HG03196 (cell line): ENCODE results near the gene GTF3C4.
"Not testable (repeated sequence)": the region's sequence is repeated elsewhere in the genome, so short reads cannot be mapped to it uniquely, and the experiment has no call there.

Source experiments
- ATAC-seq: cut with Tn5 transposase; IDR thresholded peaks from one replicate; pipeline ENCODE4 v1.9.1; 2021; ENCODE audit not compliant: unreplicated experiment

GTF3C4 gene

DNA sequence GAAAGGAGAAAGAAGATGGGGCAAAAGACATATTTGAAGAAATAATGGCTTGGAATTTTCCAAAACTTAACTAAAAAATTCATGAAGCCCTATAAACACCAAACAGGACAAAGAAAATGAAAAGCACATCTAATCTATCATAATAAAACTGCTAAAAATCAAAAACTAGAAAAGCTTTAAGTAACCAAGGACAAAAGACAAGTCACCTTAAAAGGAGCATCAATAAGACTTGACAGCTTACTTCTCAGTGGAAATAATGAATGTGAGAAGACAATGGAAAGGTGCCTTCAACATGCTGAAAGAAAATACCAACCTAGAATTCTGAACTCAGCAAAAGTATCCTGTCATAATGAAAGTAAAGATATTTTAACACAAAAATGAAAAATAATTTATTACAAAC, 27.0 kb downstream of the GTF3C4 start:
- no peak for ATAC-seq

- no peak for ATAC-seq
These were observed 28.7 kb downstream of the GTF3C4 start for GRCh38 chr9:132698989-132699388.

- no peak for ATAC-seq
These were observed 29.7 kb downstream of the GTF3C4 start for GRCh38 chr9:132699956-132700355.

- no peak for ATAC-seq
These were observed 32.0 kb downstream of the GTF3C4 start for GRCh38 chr9:132702254-132702653.

- ATAC-seq: no peak
These were observed 33.1 kb downstream of the GTF3C4 start for GRCh38 chr9:132703336-132703735.

GRCh38 chr9:132708239-132708638, 38.0 kb downstream of the GTF3C4 start:
- no peak for ATAC-seq

DNA sequence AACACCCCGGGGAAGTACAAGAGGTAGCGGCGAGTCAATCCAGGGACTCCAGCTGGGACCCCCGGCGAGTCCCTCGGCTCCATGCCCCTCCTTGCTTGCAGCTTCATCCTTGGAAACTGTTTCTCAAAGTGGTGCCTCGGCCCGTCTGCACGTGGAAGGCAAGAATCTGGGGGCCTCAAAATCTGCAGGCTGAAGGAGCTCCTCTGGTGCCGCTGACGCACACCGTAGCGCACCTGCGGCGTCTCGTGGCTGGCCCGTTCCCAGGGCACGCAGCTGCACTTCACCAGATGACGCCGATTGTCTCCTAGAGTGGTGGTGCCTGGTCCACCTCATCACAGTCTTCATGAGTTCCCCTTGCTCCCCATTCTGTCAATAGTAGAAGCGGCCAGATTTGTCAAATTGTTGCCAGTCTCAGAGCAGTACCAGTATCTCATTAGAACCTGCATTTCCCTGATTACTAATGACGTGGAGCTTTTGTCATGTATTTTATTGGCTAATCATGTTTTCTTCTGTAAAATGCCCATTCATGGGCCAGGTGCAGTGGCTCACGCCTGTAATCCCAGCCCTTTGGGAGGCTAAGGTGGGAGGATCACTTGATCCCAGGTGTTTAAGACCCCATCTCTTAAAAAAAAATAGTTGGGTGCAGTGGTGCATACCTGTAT, 38.6 kb downstream of the GTF3C4 start:
- ATAC-seq: no peak

DNA sequence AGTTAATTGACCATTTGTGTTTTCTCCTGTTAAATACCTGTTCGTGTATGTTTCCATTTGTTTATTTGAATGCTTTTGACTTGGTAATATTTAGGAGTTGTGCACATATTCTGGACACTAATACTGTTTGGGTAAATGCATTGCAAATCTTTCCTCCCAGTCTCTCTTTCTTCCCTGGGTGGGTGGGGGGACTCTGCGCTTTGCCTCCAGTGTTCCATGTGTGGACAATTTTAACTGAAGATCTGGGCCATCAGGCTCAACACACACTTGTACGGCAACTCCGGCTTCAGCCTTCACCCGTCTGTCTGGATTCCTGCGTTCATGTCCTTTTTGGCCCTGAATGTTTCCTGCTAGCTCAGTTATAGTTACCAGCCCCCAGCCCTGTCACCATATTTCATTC, 40.1 kb downstream of the GTF3C4 start:
- no peak for ATAC-seq

- ATAC-seq: not testable (repeated sequence)
These were observed 40.9 kb downstream of the GTF3C4 start for GRCh38 chr9:132711152-132711551.

DNA sequence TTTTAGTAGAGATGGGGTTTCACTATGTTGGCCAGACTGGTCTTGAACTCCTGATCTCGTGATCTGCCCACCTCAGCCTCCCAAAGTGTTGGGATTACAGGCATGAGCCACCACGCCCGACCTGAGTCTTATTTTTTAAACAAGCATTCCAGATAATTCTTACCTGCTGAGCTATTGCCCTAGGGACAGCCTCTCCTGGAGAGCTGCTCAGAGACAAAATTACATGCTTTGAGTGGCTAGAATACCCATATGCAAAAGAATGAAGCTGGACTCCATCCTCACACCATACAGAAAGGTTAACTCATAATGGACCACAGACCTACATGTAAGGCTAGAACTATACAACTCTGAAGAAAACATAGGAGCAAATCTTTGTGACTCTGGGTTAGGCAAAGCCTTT, 41.6 kb downstream of the GTF3C4 start:
- no peak for ATAC-seq

DNA sequence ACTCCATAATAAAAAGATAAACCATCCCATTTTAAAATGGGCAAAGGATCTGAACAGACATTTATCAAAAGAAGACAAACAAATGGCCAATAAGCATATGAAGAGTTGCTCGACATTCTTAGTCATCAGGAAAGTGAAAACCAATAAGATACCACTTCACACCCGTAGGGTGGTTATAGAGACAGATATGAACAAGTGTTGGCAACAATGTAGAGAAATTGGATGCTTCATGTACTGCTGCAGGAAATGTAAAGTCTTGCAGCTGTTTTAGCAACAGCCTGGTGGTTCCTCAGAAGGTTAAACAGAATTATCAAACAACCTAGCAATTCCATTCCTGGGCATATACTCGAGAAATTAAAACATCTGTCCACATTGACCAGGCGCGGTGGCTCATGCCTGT, 42.5 kb downstream of the GTF3C4 start:
- ATAC-seq: no peak

- no peak for ATAC-seq
These were observed 45.7 kb downstream of the GTF3C4 start for GRCh38 chr9:132716007-132716406.

GRCh38 chr9:132717326-132717945, 47.2 kb downstream of the GTF3C4 start:
- no peak for ATAC-seq

DNA sequence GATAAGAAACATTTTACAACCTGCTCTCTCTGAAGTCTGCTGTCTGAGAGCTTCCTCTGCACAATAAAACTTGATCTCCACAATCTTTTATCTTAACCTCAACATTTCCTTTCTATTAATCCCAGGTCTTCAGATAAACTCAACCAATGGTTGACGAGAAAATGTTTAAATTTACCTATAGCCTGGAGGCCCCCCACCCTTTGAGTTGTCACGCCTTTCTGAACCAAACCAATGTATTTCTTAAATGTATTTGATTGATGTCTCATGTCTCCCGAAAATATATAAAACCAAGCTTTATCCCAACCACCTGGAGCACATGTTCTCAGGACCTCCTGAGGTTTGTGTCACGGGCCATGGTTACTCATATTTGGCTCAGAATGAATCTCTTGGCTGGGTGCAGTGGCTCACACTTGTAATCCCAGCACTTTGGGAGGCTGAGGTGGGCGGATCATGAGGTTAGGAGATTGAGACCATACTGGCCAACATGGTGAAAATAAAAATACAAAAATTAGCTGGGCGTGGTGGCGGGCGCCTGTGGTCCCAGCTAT, 48.2 kb downstream of the GTF3C4 start:
- ATAC-seq: not testable (repeated sequence)

DNA sequence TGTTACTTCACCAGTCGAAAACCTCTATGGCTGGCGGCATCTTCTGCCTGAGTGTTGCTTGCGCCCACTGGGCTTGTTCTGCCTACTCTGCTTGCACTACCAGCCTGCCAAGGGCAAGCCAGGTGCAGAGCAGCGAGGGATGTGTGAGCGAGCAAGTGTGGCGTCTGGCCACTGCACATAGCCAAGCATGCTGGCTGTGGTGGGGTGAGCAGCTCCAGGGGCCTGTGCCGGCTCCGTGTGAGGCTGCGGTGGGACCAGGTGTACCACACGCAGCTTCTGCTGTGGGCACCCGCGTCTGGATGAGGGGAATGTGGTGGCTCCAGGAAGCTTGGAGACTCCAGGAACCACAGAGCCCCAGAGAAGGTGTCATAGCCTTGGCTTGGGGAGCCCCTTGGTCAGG, 51.4 kb downstream of the GTF3C4 start:
- ATAC-seq: no peak

DNA sequence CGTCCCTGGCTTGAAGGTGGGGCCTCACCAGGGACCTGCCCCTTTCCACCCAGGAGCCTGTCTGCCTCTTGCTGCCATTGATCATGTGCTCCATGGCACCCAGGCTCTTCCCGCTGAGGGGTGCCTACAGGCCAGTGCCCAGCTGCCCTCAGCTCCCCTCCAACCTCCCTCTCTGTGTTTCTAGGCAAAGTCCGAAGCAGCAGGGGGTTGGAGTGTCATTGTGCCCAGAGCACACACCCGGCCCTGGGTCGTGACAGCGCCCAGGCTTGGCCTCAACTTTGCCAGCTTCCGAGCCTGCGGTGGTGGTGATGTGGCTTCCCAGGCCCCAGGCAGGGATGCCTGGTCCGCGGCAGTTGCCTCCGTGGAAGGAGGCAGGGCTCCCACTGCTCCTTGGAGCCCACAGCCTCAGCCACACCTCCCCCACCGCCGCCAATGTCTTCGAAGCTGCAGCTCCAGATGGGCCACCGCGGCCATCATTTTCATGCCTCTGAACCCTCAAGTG, 52.4 kb downstream of the GTF3C4 start:
- no peak for ATAC-seq

- no peak for ATAC-seq
These were observed 53.5 kb downstream of the GTF3C4 start for GRCh38 chr9:132723809-132724208.

GRCh38 chr9:132725306-132725705, 55.0 kb downstream of the GTF3C4 start:
- no peak for ATAC-seq

- ATAC-seq: no peak
These were observed 56.4 kb downstream of the GTF3C4 start for GRCh38 chr9:132726576-132727130.

DNA sequence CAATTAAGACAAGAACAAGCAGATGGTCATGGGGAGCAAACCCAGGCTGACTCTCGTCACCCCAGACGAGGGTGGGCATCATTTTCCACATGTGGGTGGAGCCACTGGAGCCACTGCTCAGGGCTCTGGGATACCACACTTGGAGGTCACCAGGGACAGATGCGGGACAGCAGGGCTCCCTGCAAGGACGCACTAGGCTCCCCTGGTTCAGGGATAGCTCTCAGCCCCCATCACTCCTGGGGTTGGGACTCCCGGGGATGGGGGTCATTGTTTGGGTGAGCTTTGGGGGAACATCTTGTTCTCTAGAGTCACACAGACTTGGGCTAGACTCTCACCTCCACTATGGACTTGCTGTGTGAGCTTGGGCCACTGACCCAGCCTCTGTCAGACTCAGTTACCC, 57.8 kb downstream of the GTF3C4 start:
- no peak for ATAC-seq

- ATAC-seq: no peak
These were observed 58.2 kb downstream of the GTF3C4 start for GRCh38 chr9:132728497-132728896.

- ATAC-seq: no peak
These were observed 59.1 kb downstream of the GTF3C4 start for GRCh38 chr9:132729235-132729890.
